Measurements from ENCODE around the gene PLA2G2F. TPM values are rescaled to one million over a fixed set of nuclear protein-coding genes. Genes with fewer than 3 reads are reported as not detected.
A peak's percentile ranks its signal among the peaks of the same experiment; 100 is the strongest.

Gene PLA2G2F
- total RNA-seq, 1 experiment from 2014 or later = not detected

GRCh38 chr1:20167126-20167525, 28.0 kb downstream of the PLA2G2F start (continued):
- TF ChIP-seq, protein P1, sequence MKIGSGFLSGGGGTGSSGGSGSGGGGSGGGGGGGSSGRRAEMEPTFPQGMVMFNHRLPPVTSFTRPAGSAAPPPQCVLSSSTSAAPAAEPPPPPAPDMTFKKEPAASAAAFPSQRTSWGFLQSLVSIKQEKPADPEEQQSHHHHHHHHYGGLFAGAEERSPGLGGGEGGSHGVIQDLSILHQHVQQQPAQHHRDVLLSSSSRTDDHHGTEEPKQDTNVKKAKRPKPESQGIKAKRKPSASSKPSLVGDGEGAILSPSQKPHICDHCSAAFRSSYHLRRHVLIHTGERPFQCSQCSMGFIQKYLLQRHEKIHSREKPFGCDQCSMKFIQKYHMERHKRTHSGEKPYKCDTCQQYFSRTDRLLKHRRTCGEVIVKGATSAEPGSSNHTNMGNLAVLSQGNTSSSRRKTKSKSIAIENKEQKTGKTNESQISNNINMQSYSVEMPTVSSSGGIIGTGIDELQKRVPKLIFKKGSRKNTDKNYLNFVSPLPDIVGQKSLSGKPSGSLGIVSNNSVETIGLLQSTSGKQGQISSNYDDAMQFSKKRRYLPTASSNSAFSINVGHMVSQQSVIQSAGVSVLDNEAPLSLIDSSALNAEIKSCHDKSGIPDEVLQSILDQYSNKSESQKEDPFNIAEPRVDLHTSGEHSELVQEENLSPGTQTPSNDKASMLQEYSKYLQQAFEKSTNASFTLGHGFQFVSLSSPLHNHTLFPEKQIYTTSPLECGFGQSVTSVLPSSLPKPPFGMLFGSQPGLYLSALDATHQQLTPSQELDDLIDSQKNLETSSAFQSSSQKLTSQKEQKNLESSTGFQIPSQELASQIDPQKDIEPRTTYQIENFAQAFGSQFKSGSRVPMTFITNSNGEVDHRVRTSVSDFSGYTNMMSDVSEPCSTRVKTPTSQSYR (CRISPR knock-in tag; IDR thresholded peaks at IDR 0.05) = no peak

GRCh38 chr1:20168564-20169491, 29.7 kb downstream of the PLA2G2F start:
- peaks cover 4% of the 10 kb centered on the region; the same call in 1 of the 2 replicates for H3K9me3 Mint-ChIP-seq
- H3K27ac Mint-ChIP-seq = no peak overlapping the region
- peaks cover 4% of the 10 kb centered on the region for H3K27me3 Mint-ChIP-seq (ENCODE audit: low read depth)
- no peak overlapping the region for H3K4me3 Mint-ChIP-seq
- H3K36me3 Mint-ChIP-seq = peaks cover 4% of the 10 kb centered on the region; the same call in 1 of the 2 replicates
- POLR2A ChIA-PET = no interaction called here
- ATAC-seq (no peak), DNase-seq (ENCODE audit: low spot score) (no peak)
- peaks cover 20% of the 10 kb centered on the region for H3K4me1 Mint-ChIP-seq
- CTCF ChIA-PET = no interaction called here
- TF ChIP-seq OVOL2 (CRISPR knock-in tag; IDR thresholded peaks at IDR 0.05; ENCODE audit: borderline replicate concordance) = no peak
- peak; percentile 82; the same call in 1 of the 2 replicates for TF ChIP-seq ZNF121 (CRISPR knock-in tag; IDR thresholded peaks at IDR 0.05)

DNA sequence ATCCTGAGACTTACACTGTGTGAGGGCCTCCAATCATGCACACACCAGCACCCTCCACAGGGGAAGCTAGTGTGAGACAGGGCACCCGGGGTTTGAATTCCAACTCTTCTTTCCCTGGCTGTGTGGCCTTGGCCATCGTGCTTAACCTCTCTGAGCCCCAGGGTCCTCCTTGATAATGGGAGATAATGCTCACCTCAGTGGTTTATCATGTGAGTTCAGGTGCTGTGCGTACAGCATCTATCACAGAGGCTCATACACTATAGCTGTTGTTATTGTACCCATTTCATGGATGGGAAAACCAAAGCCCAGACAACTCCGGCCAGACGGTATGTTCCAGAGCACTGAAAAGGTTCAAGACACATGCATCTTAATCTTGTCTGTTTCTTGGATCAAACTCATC, 30.8 kb downstream of the PLA2G2F start:
- Mint-ChIP-seq H3K27me3 (ENCODE audit: low read depth) (peaks cover 4% of the 10 kb centered on the region; the same call in 1 of the 2 replicates), H3K4me3 (no peak overlapping the region), H3K36me3 (peaks cover 4% of the 10 kb centered on the region; the same call in 1 of the 2 replicates), H3K4me1 (peaks cover 23% of the 10 kb centered on the region), H3K9me3 (peaks cover 4% of the 10 kb centered on the region; the same call in 1 of the 2 replicates), H3K27ac (no peak overlapping the region)
- DNase-seq (ENCODE audit: low spot score) = no peak
- ChIA-PET POLR2A (no interaction called here), CTCF (interaction anchor here (1.3 kb wide), 1 partner anchor 18 kb away, joined by 3 read pairs; no protein-coding TSS in a partner anchor)
- no peak; the same call in 1 of the 2 replicates for ATAC-seq
- TF ChIP-seq E2F1 (CRISPR knock-in tag; IDR thresholded peaks at IDR 0.05) (no peak), TP53 (CRISPR knock-in tag; IDR thresholded peaks at IDR 0.05) (no peak), NFATC4 (CRISPR knock-in tag; IDR thresholded peaks at IDR 0.05) (no peak), GRHL2 (CRISPR knock-in tag; IDR thresholded peaks at IDR 0.05; ENCODE audit: insufficient replicate concordance, severe bottlenecking) (no peak), ATF6 (CRISPR knock-in tag; IDR thresholded peaks at IDR 0.05) (no peak), USF1 (CRISPR knock-in tag; IDR thresholded peaks at IDR 0.05) (no peak), PREB (CRISPR knock-in tag; IDR thresholded peaks at IDR 0.05; ENCODE audit: borderline replicate concordance) (no peak), ERG (CRISPR knock-in tag; IDR thresholded peaks at IDR 0.05) (no peak), ESRRA (CRISPR knock-in tag; IDR thresholded peaks at IDR 0.05; ENCODE audit: borderline replicate concordance) (no peak), FOXP1 (CRISPR knock-in tag; IDR thresholded peaks at IDR 0.05; ENCODE audit: borderline replicate concordance) (no peak)
- TF ChIP-seq, protein P2, sequence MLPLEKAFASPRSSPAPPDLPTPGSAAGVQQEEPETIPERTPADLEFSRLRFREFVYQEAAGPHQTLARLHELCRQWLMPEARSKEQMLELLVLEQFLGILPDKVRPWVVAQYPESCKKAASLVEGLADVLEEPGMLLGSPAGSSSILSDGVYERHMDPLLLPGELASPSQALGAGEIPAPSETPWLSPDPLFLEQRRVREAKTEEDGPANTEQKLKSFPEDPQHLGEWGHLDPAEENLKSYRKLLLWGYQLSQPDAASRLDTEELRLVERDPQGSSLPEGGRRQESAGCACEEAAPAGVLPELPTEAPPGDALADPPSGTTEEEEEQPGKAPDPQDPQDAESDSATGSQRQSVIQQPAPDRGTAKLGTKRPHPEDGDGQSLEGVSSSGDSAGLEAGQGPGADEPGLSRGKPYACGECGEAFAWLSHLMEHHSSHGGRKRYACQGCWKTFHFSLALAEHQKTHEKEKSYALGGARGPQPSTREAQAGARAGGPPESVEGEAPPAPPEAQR (CRISPR knock-in tag; IDR thresholded peaks at IDR 0.05) = no peak
- TF ChIP-seq, protein P3, sequence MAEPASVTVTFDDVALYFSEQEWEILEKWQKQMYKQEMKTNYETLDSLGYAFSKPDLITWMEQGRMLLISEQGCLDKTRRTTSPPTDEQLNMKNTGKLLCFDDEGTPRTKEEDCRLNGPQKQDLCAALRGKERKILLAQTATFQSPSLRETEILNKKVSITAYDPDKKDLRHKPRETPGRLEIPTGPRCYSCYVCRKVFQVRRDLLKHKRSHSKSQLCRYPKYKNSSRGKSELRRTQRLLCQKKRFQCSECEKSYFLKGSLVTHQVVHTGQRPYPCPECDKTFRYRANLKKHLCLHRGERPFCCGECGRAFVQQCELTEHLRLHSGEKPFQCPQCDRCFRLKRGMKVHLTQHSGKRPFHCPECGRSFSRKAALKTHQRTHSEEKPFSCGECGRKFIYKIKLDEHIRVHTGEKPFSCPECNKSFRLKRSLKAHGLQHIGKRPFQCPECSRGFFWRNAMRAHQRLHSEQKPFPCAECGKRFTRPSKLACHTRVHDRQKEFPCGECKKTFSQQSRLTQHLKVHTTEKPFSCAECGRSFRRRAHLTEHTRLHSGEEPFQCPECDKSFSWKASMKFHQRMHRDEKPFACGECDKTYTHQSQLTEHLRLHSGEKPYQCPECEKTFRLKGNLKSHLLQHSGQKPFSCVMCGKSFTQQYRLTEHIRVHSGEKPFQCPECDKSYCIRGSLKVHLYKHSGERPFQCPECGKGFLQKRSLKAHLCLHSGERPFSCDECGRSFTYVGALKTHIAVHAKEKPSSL (CRISPR knock-in tag; conservative IDR thresholded peaks at IDR 0.05) = no peak
